Stimulated activated CD4-positive, alpha-beta T cell treated with anti-CD3 and anti-CD28 coated beads, TNF-alpha, amount 100 ng/mL, for 48 hours (primary cell): ENCODE results near the gene TFEC.
"Not testable (repeated sequence)": the region's sequence is repeated elsewhere in the genome, so short reads cannot be mapped to it uniquely, and the experiment has no call there.

Source experiments
- DNase-seq, 3 donors: peaks; one replicate each; pipeline ENCODE4 v3.0.0-alpha.2; 2020; ENCODE audit warnings: low read depth in 3 of 3

TFEC gene

GRCh38 chr7:116030651-116031276 lies at the start of gene TFEC:
Gene TFEC, minus strand, starts transcription at chr7:116030763. Its CDS starts 46,322 bp downstream, at chr7:115984441.
- no peak for DNase-seq

- no peak for DNase-seq
These were observed 45.0 kb upstream of the TFEC start for GRCh38 chr7:116075351-116076145.

GRCh38 chr7:116071629-116072028 lies 41.1 kb upstream of the TFEC start:
- no peak for DNase-seq

- DNase-seq = no peak
These were observed 33.6 kb upstream of the TFEC start for GRCh38 chr7:116064179-116064578.

- no peak for DNase-seq
These were observed 32.1 kb upstream of the TFEC start for GRCh38 chr7:116062666-116063065.

- DNase-seq = no peak
These were observed 21.4 kb upstream of the TFEC start for GRCh38 chr7:116052006-116052405.

GRCh38 chr7:116047261-116047660 lies 16.7 kb upstream of the TFEC start:
- DNase-seq = not testable (repeated sequence)

GRCh38 chr7:116045532-116045931 lies 15.0 kb upstream of the TFEC start:
- DNase-seq = no peak

GRCh38 chr7:116041615-116042014 lies 11.1 kb upstream of the TFEC start:
- DNase-seq = no peak

GRCh38 chr7:116037401-116037800 lies 6.8 kb upstream of the TFEC start:
- no peak for DNase-seq

GRCh38 chr7:116034411-116034810 lies 3.8 kb upstream of the TFEC start:
- DNase-seq = no peak

GRCh38 chr7:116032886-116033285 lies 2.3 kb upstream of the TFEC start:
- no peak for DNase-seq

GRCh38 chr7:116028787-116029186 lies 1.8 kb downstream of the TFEC start:
- DNase-seq = no peak

- DNase-seq = no peak
These were observed 2.8 kb downstream of the TFEC start for GRCh38 chr7:116027786-116028185.

GRCh38 chr7:116024826-116025809 lies 5.4 kb downstream of the TFEC start:
- no peak for DNase-seq

GRCh38 chr7:116021237-116021636 lies 9.3 kb downstream of the TFEC start:
- DNase-seq = no peak

GRCh38 chr7:116018731-116019130 lies 11.8 kb downstream of the TFEC start:
- DNase-seq = no peak

- DNase-seq = no peak
These were observed 16.9 kb downstream of the TFEC start for GRCh38 chr7:116013675-116014074.

- DNase-seq = no peak
These were observed 19.0 kb downstream of the TFEC start for GRCh38 chr7:116011584-116011983.

- not testable (repeated sequence) for DNase-seq
These were observed 25.8 kb downstream of the TFEC start for GRCh38 chr7:116004762-116005161.

- no peak for DNase-seq
These were observed 33.3 kb downstream of the TFEC start for GRCh38 chr7:115997221-115997620.

- DNase-seq = no peak
These were observed 34.9 kb downstream of the TFEC start for GRCh38 chr7:115995701-115996100.
